ENCODE results near the gene VPS18.

VPS18 gene

GRCh38 chr15:40863660-40864270, 30.5 kb upstream of the VPS18 start:
- H3K4me3 ChIP-seq (ENCODE audit: low read depth, low read length, poor library complexity, severe bottlenecking): no peak overlapping the region

GRCh38 chr15:40867199-40867598, 27.1 kb upstream of the VPS18 start:
- no peaks in the 10 kb centered on the region for H3F3A ChIP-seq (ENCODE audit: insufficient read depth, low read length)
- H3K9me2 ChIP-seq (ENCODE audit: low read depth, low read length): no peaks in the 10 kb centered on the region
- peaks cover 11% of the 10 kb centered on the region for H3K27me3 ChIP-seq (ENCODE audit: insufficient read depth, low read length)
- no peaks in the 10 kb centered on the region for H3K9me3 ChIP-seq (ENCODE audit: low read length)
- H3K79me2 ChIP-seq (ENCODE audit: insufficient read depth, low read length): no peaks in the 10 kb centered on the region
- TF ChIP-seq CTCF (IDR thresholded peaks at IDR 0.05; ENCODE audit: low read length) (no peak), EZH2 (IDR thresholded peaks at IDR 0.05; ENCODE audit: borderline replicate concordance, low read length) (no peak)
- no peak overlapping the region for H2AFZ ChIP-seq (ENCODE audit: low read length)
- H3K4me3 ChIP-seq (ENCODE audit: low read depth, low read length, poor library complexity, severe bottlenecking): no peak overlapping the region
- H3K27ac ChIP-seq (ENCODE audit: low read depth, low read length, poor library complexity, severe bottlenecking): no peak overlapping the region
- no peak overlapping the region for H3K4me2 ChIP-seq (ENCODE audit: low read length)
- H3K4me1 ChIP-seq (ENCODE audit: insufficient read depth, low read length, severe bottlenecking): peaks cover 3% of the 10 kb centered on the region
- H4K20me1 ChIP-seq (ENCODE audit: insufficient read depth, low read length): no peaks in the 10 kb centered on the region
- H3K9ac ChIP-seq (ENCODE audit: low read length): no peak overlapping the region
- no peaks in the 10 kb centered on the region for H3K36me3 ChIP-seq (ENCODE audit: insufficient read depth, low read length)

More at GRCh38 chr15:40863660-40864270, 30.5 kb upstream of the VPS18 start:
- Histone ChIP-seq H3K79me2 (ENCODE audit: insufficient read depth, low read length) (no peaks in the 10 kb centered on the region), H3K36me3 (ENCODE audit: insufficient read depth, low read length) (no peaks in the 10 kb centered on the region), H2AFZ (ENCODE audit: low read length) (no peak overlapping the region), H3K4me2 (ENCODE audit: low read length) (no peak overlapping the region), H3K4me1 (ENCODE audit: insufficient read depth, low read length, severe bottlenecking) (no peaks in the 10 kb centered on the region), H3K9me2 (ENCODE audit: low read depth, low read length) (no peaks in the 10 kb centered on the region), H3F3A (ENCODE audit: insufficient read depth, low read length) (no peaks in the 10 kb centered on the region), H3K27ac (ENCODE audit: low read depth, low read length, poor library complexity, severe bottlenecking) (no peak overlapping the region), H3K27me3 (ENCODE audit: insufficient read depth, low read length) (peaks cover 11% of the 10 kb centered on the region), H3K9me3 (ENCODE audit: low read length) (no peaks in the 10 kb centered on the region), H4K20me1 (ENCODE audit: insufficient read depth, low read length) (no peaks in the 10 kb centered on the region), H3K9ac (ENCODE audit: low read length) (no peak overlapping the region)
- TF ChIP-seq EZH2 (IDR thresholded peaks at IDR 0.05; ENCODE audit: borderline replicate concordance, low read length) (no peak), CTCF (IDR thresholded peaks at IDR 0.05; ENCODE audit: low read length) (no peak)

GRCh38 chr15:40869686-40870085, 24.6 kb upstream of the VPS18 start:
- H3K9ac ChIP-seq (ENCODE audit: low read length): no peak overlapping the region
- no peaks in the 10 kb centered on the region for H3K9me3 ChIP-seq (ENCODE audit: low read length)
- H3K4me2 ChIP-seq (ENCODE audit: low read length): no peak overlapping the region
- H3K79me2 ChIP-seq (ENCODE audit: insufficient read depth, low read length): no peaks in the 10 kb centered on the region
- H2AFZ ChIP-seq (ENCODE audit: low read length): no peak overlapping the region
- H3K27me3 ChIP-seq (ENCODE audit: insufficient read depth, low read length): peaks cover 3% of the 10 kb centered on the region; the same call in 1 of the 2 replicates
- no peaks in the 10 kb centered on the region for H3K36me3 ChIP-seq (ENCODE audit: insufficient read depth, low read length)
- H4K20me1 ChIP-seq (ENCODE audit: insufficient read depth, low read length): no peaks in the 10 kb centered on the region
- no peaks in the 10 kb centered on the region for H3F3A ChIP-seq (ENCODE audit: insufficient read depth, low read length)
- H3K27ac ChIP-seq (ENCODE audit: low read depth, low read length, poor library complexity, severe bottlenecking): no peak overlapping the region
- no peaks in the 10 kb centered on the region for H3K9me2 ChIP-seq (ENCODE audit: low read depth, low read length)
- H3K4me3 ChIP-seq (ENCODE audit: low read depth, low read length, poor library complexity, severe bottlenecking): no peak overlapping the region
- H3K4me1 ChIP-seq (ENCODE audit: insufficient read depth, low read length, severe bottlenecking): peaks cover 28% of the 10 kb centered on the region
- no peak for TF ChIP-seq CTCF (IDR thresholded peaks at IDR 0.05; ENCODE audit: low read length)
- TF ChIP-seq EZH2 (IDR thresholded peaks at IDR 0.05; ENCODE audit: borderline replicate concordance, low read length): no peak
